SK-N-SH (cell line): Measurements from ENCODE around the gene MAST2. TPM values are rescaled to one million over a fixed set of nuclear protein-coding genes. Genes with fewer than 3 reads are reported as not detected.
"Not testable (repeated sequence)": the region's sequence is repeated elsewhere in the genome, so short reads cannot be mapped to it uniquely, and the experiment has no call there.

Source experiments
- CTCF ChIA-PET: fragments of 300-600, 350-600 bp; formaldehyde crosslinking; extraction: SDS; loops from one replicate; lab custom pipeline; 2021; lab: Yijun Ruan, JAX
- POLR2A ChIA-PET: fragments of 350-600 bp; sonication (Branson Sonifier 250); formaldehyde crosslinking; extraction: SDS; loops from one replicate; lab custom pipeline; 2020; ENCODE audit warnings: antibody characterized with exemption, inconsistent platforms; lab: Yijun Ruan, JAX
- DNase-seq: peaks from one replicate; pipeline ENCODE4 v3.0.0; 2012
- H2AFZ ChIP-seq: fragments of 200-600 bp; sonication (generic); 2 replicates; pipeline ENCODE4 v1.8.1; 2016; ENCODE audit warnings: antibody characterized with exemption, mild to moderate bottlenecking, low read depth
- H3F3A ChIP-seq: fragments of 200-600 bp; sonication (generic); replicated peaks from 2 replicates; pipeline ENCODE3; 2016; ENCODE audit warnings: antibody characterized with exemption, mild to moderate bottlenecking; ENCODE audit not compliant: insufficient read depth
- H3K27ac ChIP-seq, 2 experiments: fragments of 200-500 bp in 1 of 2; fragments of 200-600 bp in 1 of 2; sonication (Bioruptor generic) in 1 of 2; sonication (generic), shearing (Covaris generic) in 1 of 2; 2 replicates each; pipeline versions ENCODE4 v1.5.1 to v1.6.1; 2014 to 2016; ENCODE audit warnings: low read depth in 2 of 2, inconsistent platforms in 1 of 2, low read length in 1 of 2, mild to moderate bottlenecking in 1 of 2, mixed read lengths in 1 of 2
- H3K27me3 ChIP-seq: fragments of 200-600 bp; sonication (generic), shearing (Covaris generic); 2 replicates; pipeline ENCODE4 v1.6.1; 2016; ENCODE audit warnings: mixed run types; ENCODE audit not compliant: insufficient read depth
- H3K36me3 ChIP-seq, 2 experiments: fragments of 200-500 bp in 1 of 2; fragments of 200-600 bp in 1 of 2; sonication (Bioruptor generic) in 1 of 2; sonication (generic) in 1 of 2; replicated peaks in 1 of 2; 2 replicates each; pipeline versions ENCODE3 to v1.5.1; 2014 to 2016; ENCODE audit warnings: low read length in 1 of 2, mild to moderate bottlenecking in 1 of 2; ENCODE audit not compliant: insufficient read depth in 2 of 2, control insufficient read depth in 1 of 2
- H3K4me1 ChIP-seq, 2 experiments: fragments of 200-500 bp in 1 of 2; fragments of 200-600 bp in 1 of 2; sonication (Bioruptor generic) in 1 of 2; sonication (generic), shearing (Covaris generic) in 1 of 2; 2 replicates each; pipeline versions ENCODE4 v1.5.1 to v1.6.1; 2014 to 2016; ENCODE audit warnings: low read depth in 1 of 2, low read length in 1 of 2, mixed run types in 1 of 2; ENCODE audit not compliant: insufficient read depth in 2 of 2, control insufficient read depth in 1 of 2
- H3K4me2 ChIP-seq: fragments of 200-600 bp; sonication (generic), shearing (Covaris generic); 2 replicates; pipeline ENCODE4 v1.6.1; 2017; ENCODE audit warnings: mixed run types
- H3K4me3 ChIP-seq, 2 experiments: fragments of 200-500 bp in 1 of 2; fragments of 200-600 bp in 1 of 2; sonication (Bioruptor generic) in 1 of 2; sonication (generic), shearing (Covaris generic) in 1 of 2; 2 replicates each; pipeline versions ENCODE4 v1.5.1 to v1.8.1; 2014 to 2016; ENCODE audit warnings: low read depth in 2 of 2, inconsistent platforms in 1 of 2, low read length in 1 of 2, mild to moderate bottlenecking in 1 of 2, mixed read lengths in 1 of 2, moderate library complexity in 1 of 2
- H3K79me2 ChIP-seq: fragments of 200-600 bp; sonication (generic); 2 replicates; pipeline ENCODE4 v1.8.1; 2017; ENCODE audit warnings: mild to moderate bottlenecking; ENCODE audit not compliant: insufficient read depth
- H3K9ac ChIP-seq: fragments of 200-600 bp; sonication (generic); 2 replicates; pipeline ENCODE4 v1.6.1; 2017; ENCODE audit warnings: mixed run types
- H3K9me2 ChIP-seq: fragments of 200-600 bp; sonication (generic); 2 replicates; pipeline ENCODE4 v1.6.1; 2017; ENCODE audit warnings: mixed run types
- H3K9me3 ChIP-seq: fragments of 200-600 bp; sonication (generic); 2 replicates; pipeline ENCODE4 v1.6.1; 2017; ENCODE audit warnings: mixed run types, mild to moderate bottlenecking, moderate library complexity
- H4K20me1 ChIP-seq: fragments of 200-600 bp; sonication (generic); 2 replicates; pipeline ENCODE4 v1.6.1; 2017; ENCODE audit warnings: mild to moderate bottlenecking, mixed run types; ENCODE audit not compliant: insufficient read depth
- ELF1 ChIP-seq: IDR thresholded peaks from 2 replicates; pipeline ENCODE4 v1.4.0; 2012
- EP300 ChIP-seq, 2 experiments: IDR thresholded peaks; 2 replicates each; pipeline versions ENCODE4 v1.4.0 to v1.6.1; 2012; ENCODE audit warnings: borderline replicate concordance in 1 of 2, low read depth in 1 of 2, low read length in 1 of 2
- EZH2phosphoT487 ChIP-seq: fragments of 200-600 bp; sonication (generic); IDR thresholded peaks from 2 replicates; pipeline ENCODE4 v1.6.1; 2017; ENCODE audit warnings: low read depth, mixed run types, mild to moderate bottlenecking, antibody characterized with exemption, moderate library complexity, borderline replicate concordance
- GATA2 ChIP-seq: sonication (generic); formaldehyde crosslinking; IDR thresholded peaks from 2 replicates; pipeline ENCODE4 v1.5.0; 2020; ENCODE audit warnings: mild to moderate bottlenecking, missing genetic modification reagents
- MEF2A ChIP-seq: IDR thresholded peaks from 2 replicates; pipeline ENCODE4 v1.4.0; 2012; ENCODE audit warnings: low read depth, borderline replicate concordance
- MXI1 ChIP-seq: IDR thresholded peaks from 2 replicates; pipeline ENCODE4 v1.6.1; 2012; ENCODE audit warnings: mild to moderate bottlenecking, low read depth, low read length, improper control_type of control experiment
- NFIC ChIP-seq: IDR thresholded peaks from 2 replicates; pipeline ENCODE4 v1.4.0; 2012; ENCODE audit warnings: borderline replicate concordance
- RFX5 ChIP-seq: IDR thresholded peaks from 2 replicates; pipeline ENCODE4 v1.6.1; 2012; ENCODE audit warnings: mild to moderate bottlenecking, improper control_type of control experiment, low read length
- RXRA ChIP-seq: IDR thresholded peaks from 2 replicates; pipeline ENCODE4 v1.4.0; 2012; ENCODE audit warnings: low read depth, mild to moderate bottlenecking, borderline replicate concordance
- TCF12 ChIP-seq: IDR thresholded peaks from 2 replicates; pipeline ENCODE4 v1.4.0; 2012
- TEAD4 ChIP-seq: IDR thresholded peaks from 2 replicates; pipeline ENCODE4 v1.4.0; 2012; ENCODE audit warnings: mild to moderate bottlenecking, borderline replicate concordance; ENCODE audit not compliant: insufficient read depth
- ZBTB33 ChIP-seq: IDR thresholded peaks from 2 replicates; pipeline ENCODE4 v1.4.0; 2012; ENCODE audit warnings: low read depth, borderline replicate concordance
- WGBS: methylation state at CpG from one replicate; pipeline ENCODE4 v1.1.6; 2017; ENCODE audit warnings: low lambda C conversion rate; 5-methylcytosine and 5-hydroxymethylcytosine counted together
- polyA plus RNA-seq, 3 experiments: library from polyadenylated mRNA; depleted of rRNA; stranded (reverse); fragments of >200 nt; gene quantifications; 2 replicates each; pipeline ENCODE4 v1.2.3, GENCODE V29; 2012
- TF ChIP-seq, protein P1 (sequence below): fragments of 150-350 bp; IDR thresholded peaks from 2 replicates; pipeline ENCODE4 v1.6.1; 2016; ENCODE audit warnings: mild to moderate bottlenecking, low read depth, low read length
- TF ChIP-seq, protein P2 (sequence below): IDR thresholded peaks from 2 replicates; pipeline ENCODE4 v1.4.0; 2012; ENCODE audit warnings: low read depth
- TF ChIP-seq, protein P3 (sequence below): fragments of 200-600 bp; sonication (generic); IDR thresholded peaks from 2 replicates; pipeline ENCODE4 v1.6.1; 2017; ENCODE audit warnings: antibody characterized with exemption, mild to moderate bottlenecking, moderate library complexity

The MAST2 gene
- polyA plus RNA-seq, 1 of the 3 experiments (the other 2 are of a cell fraction), result 53.4 TPM

- no peaks in the 10 kb centered on the region for H3K9me2 ChIP-seq
- H3K4me1 ChIP-seq, result peaks cover 2 to 30% of the 10 kb centered on the region in 2 experiments; a peak in 2 of 4 replicates
- TF ChIP-seq ELF1, result no peak
- no peak for TF ChIP-seq NFIC
- TF ChIP-seq TCF12, result no peak
- TF ChIP-seq, protein P1, sequence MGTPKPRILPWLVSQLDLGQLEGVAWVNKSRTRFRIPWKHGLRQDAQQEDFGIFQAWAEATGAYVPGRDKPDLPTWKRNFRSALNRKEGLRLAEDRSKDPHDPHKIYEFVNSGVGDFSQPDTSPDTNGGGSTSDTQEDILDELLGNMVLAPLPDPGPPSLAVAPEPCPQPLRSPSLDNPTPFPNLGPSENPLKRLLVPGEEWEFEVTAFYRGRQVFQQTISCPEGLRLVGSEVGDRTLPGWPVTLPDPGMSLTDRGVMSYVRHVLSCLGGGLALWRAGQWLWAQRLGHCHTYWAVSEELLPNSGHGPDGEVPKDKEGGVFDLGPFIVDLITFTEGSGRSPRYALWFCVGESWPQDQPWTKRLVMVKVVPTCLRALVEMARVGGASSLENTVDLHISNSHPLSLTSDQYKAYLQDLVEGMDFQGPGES, result no peak
- H3K4me3 ChIP-seq, result no peak overlapping the region
- H2AFZ ChIP-seq, result no peak overlapping the region
- no peaks in the 10 kb centered on the region for H3K27me3 ChIP-seq
- ChIA-PET POLR2A (no interaction called here), CTCF (no interaction called here)
- peaks cover 20% of the 10 kb centered on the region; the same call in 1 of the 2 replicates for H3K79me2 ChIP-seq
- DNase-seq, result no peak
- H3F3A ChIP-seq, result peaks cover 21% of the 10 kb centered on the region
- no peak overlapping the region for H3K4me2 ChIP-seq
- H3K36me3 ChIP-seq, result no peaks in the 10 kb centered on the region
- H4K20me1 ChIP-seq, result no peaks in the 10 kb centered on the region
- no peak overlapping the region for H3K9ac ChIP-seq
- no peaks in the 10 kb centered on the region for H3K9me3 ChIP-seq
- no peak overlapping the region for H3K27ac ChIP-seq
- 97% methylated on average over 2 of the region's 2 CpGs for WGBS
Observed at GRCh38 chr1:45925728-45926287, 122.4 kb downstream of the MAST2 start.

DNA sequence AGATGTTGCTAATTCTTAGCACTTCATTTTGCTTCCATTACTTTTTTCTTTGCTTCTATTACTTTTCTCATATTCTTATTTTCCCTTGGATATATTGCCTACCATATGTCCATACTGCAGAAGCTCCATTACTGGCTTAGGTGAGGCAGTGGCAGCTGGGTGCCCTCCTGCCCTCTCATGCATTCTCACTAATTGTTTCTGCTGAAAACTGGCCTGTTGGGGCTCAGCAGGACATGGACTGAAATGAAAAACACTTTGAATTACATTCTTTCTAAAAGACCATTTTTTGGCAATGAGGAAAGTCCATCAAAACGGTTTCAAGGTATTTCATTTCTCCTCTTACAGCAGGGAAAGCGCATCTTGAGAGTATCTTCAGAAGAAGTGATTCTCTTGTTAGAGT, 122.9 kb downstream of the MAST2 start:
- Histone ChIP-seq H3F3A (peaks cover 21% of the 10 kb centered on the region), H3K9ac (no peak overlapping the region), H3K27me3 (no peaks in the 10 kb centered on the region), H3K9me3 (no peaks in the 10 kb centered on the region), H3K4me3 (no peak overlapping the region), H3K9me2 (no peaks in the 10 kb centered on the region), H4K20me1 (no peaks in the 10 kb centered on the region), H3K4me2 (no peak overlapping the region), H3K79me2 (peaks cover 22% of the 10 kb centered on the region), H3K27ac (no peak overlapping the region), H2AFZ (no peak overlapping the region), H3K4me1 (peaks cover 2 to 30% of the 10 kb centered on the region in 2 experiments; a peak in 2 of 4 replicates), H3K36me3 (no peaks in the 10 kb centered on the region)
- POLR2A ChIA-PET, result no interaction called here
- DNase-seq, result no peak
- CTCF ChIA-PET, result no interaction called here
- 85% methylated on average over 2 of the region's 2 CpGs for WGBS
- TF ChIP-seq, protein P2, sequence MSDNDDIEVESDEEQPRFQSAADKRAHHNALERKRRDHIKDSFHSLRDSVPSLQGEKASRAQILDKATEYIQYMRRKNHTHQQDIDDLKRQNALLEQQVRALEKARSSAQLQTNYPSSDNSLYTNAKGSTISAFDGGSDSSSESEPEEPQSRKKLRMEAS, result no peak
- TF ChIP-seq NFIC, result no peak
- TF ChIP-seq GATA2 (CRISPR knock-in tag), result no peak
- no peak for TF ChIP-seq EZH2phosphoT487
- TF ChIP-seq TEAD4, result no peak
- TF ChIP-seq ELF1, result no peak
- TF ChIP-seq MXI1, result no peak
- no peak for TF ChIP-seq RXRA
- TF ChIP-seq, protein P3, sequence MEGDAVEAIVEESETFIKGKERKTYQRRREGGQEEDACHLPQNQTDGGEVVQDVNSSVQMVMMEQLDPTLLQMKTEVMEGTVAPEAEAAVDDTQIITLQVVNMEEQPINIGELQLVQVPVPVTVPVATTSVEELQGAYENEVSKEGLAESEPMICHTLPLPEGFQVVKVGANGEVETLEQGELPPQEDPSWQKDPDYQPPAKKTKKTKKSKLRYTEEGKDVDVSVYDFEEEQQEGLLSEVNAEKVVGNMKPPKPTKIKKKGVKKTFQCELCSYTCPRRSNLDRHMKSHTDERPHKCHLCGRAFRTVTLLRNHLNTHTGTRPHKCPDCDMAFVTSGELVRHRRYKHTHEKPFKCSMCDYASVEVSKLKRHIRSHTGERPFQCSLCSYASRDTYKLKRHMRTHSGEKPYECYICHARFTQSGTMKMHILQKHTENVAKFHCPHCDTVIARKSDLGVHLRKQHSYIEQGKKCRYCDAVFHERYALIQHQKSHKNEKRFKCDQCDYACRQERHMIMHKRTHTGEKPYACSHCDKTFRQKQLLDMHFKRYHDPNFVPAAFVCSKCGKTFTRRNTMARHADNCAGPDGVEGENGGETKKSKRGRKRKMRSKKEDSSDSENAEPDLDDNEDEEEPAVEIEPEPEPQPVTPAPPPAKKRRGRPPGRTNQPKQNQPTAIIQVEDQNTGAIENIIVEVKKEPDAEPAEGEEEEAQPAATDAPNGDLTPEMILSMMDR, result no peak
- TF ChIP-seq RFX5, result no peak
- TF ChIP-seq MEF2A, result no peak
- no peak for TF ChIP-seq EP300 (IDR thresholded peaks at IDR 0.05; ENCODE audit: borderline replicate concordance in 1 of 2, low read depth in 1 of 2, low read length in 1 of 2)
- no peak for TF ChIP-seq ZBTB33

DNA sequence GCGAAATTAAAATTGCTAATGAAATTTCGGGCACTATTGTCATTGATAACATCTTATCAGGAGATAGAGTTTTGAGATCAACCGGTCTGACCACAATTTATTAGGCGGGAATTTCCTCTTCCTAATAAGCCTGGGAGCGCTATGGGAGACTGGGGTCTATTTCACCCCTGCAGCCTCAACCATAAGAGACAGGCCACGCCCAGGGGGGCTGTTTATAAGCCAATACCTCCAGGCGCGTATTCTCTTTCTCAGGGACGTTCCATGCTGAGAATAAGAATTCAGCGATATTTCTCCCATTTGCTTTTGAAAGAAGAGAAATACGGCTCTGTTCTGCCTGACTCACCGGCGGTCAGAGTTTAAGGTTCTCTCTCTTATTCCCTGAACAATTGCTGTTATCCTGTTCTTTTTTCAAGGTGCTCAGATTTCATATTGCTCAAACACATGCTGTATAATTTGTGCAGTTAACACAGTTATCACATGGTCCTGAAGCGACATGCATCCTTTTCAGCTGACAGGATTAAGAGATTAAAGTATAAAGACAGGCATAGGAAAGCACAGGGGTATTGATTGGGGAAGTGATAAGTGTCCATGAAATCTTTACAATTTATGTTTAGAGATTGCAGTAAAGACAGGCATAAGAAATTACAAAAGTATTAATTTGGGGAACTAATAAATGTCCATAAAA, 124.0 kb downstream of the MAST2 start:
- H3K27ac ChIP-seq, H3K9me3 ChIP-seq, H3K4me2 ChIP-seq, H3K9me2 ChIP-seq, H3K4me3 ChIP-seq, H3K27me3 ChIP-seq, H3K36me3 ChIP-seq, POLR2A ChIA-PET, CTCF ChIA-PET, DNase-seq, H2AFZ ChIP-seq, H3K9ac ChIP-seq, H4K20me1 ChIP-seq: not testable (repeated sequence)
- peaks cover 27% of the 10 kb centered on the region for H3K79me2 ChIP-seq
- H3K4me1 ChIP-seq, result peaks cover 2 to 30% of the 10 kb centered on the region in 2 experiments; a peak in 2 of 4 replicates
- WGBS, result 87% methylated on average over 14 of the region's 14 CpGs
- H3F3A ChIP-seq, result peaks cover 21% of the 10 kb centered on the region
